NCI-H2107 treated with DMSO at 0.1 percent for 48 hours (cell line): ENCODE results near the gene ZNF552.

Experiments
- DNase-seq: peaks from one replicate; lab custom pipeline; 2025; ENCODE audit not compliant: unreplicated experiment; lab: John Stamatoyannopoulos, UW

ZNF552 gene

DNA sequence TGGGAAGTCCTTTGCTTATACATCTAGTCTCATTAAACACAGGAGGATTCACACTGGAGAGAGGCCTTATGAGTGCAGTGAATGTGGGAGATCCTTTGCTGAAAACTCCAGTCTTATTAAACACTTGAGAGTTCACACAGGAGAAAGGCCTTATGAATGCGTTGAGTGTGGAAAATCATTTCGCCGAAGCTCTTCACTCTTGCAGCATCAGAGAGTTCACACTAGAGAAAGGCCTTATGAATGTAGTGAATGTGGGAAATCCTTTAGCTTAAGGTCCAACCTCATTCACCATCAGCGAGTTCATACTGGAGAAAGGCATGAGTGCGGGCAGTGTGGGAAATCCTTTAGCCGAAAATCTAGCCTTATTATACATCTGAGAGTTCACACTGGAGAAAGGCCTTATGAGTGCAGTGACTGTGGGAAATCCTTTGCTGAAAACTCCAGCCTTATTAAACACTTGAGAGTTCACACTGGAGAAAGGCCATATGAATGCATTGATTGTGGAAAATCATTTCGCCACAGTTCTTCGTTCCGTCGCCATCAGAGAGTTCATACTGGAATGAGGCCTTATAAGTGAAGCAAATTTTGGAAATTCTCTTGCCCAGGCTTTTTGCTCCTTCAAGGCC, 35.4 kb downstream of the ZNF552 start:
- no peak for DNase-seq

- no peak for DNase-seq
Observed at GRCh38 chr19:57778336-57778735, 36.4 kb downstream of the ZNF552 start.

- DNase-seq: no peak
Observed at GRCh38 chr19:57776764-57777296, 37.9 kb downstream of the ZNF552 start.

DNA sequence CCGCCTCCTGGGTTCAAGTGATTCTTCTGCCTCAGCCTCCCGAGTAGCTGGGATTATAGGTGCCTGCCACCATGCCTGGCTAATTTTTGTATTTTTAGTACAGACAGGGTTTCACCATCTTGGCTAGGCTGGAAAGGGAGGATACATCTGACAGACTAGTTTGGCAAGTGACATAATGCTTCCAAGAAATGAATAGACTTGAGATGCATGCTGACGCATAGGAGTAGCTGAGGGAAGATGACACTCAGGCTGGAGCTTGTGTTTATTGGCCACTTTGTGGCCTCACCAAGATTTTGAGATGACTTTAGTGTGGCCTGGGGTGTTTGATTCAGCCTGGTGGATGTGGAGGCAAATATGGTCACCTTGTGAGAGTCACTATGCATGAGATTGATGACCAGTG, 41.2 kb downstream of the ZNF552 start:
- DNase-seq: no peak

DNA sequence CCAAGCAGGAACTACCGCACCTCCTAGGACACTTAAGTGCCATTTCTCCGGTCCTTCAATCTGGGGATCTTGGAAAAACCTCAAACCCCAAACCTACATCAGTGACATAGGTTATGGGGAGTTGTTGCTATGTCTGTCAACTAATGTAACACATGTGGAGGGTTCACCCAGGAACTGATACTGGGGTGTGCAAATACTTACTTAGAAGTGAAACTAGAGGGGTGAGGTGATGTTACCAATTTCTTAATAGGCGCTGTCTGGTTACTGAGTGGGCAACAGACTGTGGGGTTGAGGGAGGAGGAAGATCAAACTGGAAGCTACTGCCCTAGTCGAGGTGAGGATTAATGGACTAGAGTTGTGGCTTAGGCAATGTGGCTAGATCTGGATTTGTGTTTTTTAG, 43.3 kb downstream of the ZNF552 start:
- no peak for DNase-seq

DNA sequence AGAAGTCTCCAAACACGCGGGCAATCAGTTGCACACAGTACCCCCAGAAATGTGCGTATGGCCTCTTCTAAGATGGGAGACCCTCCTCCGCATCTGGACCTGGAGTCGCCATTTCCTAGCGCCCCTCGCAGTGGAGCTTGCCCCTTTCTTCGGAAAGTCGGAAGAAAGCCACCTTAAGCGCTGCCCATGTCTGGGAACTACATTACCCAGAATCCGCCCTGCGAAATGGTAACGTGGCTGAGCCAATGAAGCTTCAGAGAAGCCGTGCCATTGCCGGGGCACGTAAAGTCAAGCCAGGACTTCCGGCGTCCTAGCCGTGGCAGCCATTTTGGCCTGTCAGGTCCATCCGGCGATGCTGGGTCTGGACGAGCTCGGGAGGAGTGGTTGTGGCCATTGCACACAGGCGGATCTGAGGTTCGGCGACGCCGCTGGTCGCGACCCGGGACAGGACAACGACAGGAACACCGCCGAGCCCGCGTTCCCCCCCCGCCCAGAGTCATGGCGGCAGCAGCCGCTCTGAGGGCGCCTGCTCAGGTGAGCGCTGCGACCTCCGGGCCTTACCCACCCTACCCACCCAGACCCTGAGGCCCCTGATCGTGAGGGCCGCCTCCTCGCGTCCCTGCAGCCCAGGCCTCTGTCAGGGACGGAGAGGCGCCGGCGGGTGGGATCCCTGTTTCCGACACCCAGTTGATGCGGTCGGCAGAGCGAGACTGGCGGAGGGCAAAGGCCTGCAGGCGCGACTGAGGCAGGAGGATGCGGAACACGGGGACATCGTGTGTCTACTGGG, 45.2 kb downstream of the ZNF552 start, which contains the start of gene ZNF586:
Gene ZNF586 (plus strand): TSS at position 332 of the 787 bp plus-strand sequence. CDS start 167 bp downstream, at position 499.
- DNase-seq: peak; percentile 72

DNA sequence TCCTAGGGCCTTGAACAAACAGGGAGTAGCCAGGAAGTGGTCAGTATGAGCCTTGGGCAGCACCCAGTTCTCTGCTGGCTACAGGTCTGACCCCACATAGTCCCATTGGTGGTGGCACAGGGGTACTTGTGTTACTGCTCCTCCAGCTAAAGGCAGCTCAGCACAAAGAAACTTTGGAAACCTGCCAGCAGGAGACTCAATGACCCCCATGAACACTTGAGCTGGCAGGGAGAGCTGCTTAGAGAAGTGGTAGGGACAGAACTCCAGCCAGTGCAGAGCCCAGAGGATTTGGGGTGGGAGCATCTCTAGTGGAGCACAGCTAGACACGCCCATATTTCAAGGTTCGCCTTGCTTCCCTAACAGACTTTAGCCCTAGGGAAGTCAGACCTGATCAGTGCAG, 55.6 kb downstream of the ZNF552 start:
- DNase-seq: no peak

DNA sequence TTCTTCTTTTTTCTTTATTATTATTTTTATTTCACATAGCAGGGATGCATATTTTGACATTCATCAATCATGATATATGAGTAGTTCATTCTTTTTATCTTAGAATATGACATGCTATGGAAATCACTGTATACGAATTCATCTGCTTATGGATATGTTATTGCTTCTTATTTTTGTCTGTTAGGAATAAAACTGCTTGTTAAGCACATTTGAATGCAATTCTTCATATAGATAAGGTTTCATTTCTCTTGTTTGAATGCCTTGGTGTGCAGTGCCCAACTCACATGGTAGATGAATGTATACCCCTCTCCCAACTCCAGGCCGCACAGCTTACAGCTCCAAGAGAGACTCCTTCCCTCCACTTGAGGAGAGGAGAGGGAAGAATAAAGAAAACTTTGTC, 56.8 kb downstream of the ZNF552 start:
- no peak for DNase-seq
